ENCODE results near the gene MEG3. TPM values are rescaled to one million over a fixed set of nuclear protein-coding genes. Genes with fewer than 3 reads are reported as not detected.

MEG3 gene
- total and polyA plus RNA-seq, 2 of the 8 experiments (the other 6 are each of a cell fraction or from before 2014, with no cell fraction given): 0.17 to 1.1 TPM

DNA sequence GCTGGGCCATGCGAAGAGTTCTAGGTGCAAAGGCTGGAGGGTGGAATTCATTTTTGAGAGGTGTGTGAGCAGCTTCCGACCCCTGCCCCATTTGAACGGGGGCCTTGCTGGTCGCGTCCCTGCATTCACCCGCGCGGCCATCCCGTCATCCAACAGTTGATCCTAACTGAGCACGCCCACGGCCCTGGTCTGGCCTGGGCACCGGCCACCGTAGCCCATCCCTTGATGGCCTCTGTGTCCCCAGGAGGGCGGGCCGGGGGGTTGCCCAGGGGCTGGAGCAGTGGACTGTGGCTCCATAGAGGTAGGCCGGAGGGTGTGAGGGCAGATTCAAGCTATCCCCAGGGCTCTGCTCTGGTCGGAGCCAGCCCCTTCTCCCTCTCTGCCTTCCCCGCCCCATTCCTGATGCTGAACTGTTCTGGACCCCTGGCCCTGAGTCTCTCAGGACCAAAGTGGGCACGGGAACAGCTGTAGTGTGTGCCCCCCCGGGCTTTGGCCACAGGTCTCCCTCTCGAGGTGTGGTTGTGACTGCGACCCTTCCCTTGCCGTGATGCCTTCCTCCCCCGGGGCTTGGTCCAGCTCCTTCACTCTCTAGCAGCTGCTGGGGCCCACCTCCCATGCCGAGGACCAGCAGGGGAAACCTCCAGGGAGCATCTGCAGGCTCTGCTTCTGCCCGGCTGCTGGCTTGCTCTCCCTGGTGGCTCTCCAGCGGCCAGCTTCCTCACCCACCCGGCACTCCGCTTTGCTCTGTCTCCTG lies 9.1 kb downstream of the MEG3 start:
- H2AFZ ChIP-seq (ENCODE audit: low read length): no peak overlapping the region
- POLR2A ChIA-PET (ENCODE audit: partially characterized antibody): no interaction called here
- H3K36me3 ChIP-seq (ENCODE audit: control insufficient read depth in 2 of 4, insufficient read depth in 4 of 4, low read length in 3 of 4): no peaks in the 10 kb centered on the region
- H3K9ac ChIP-seq (replicated peaks in 1 of 4; ENCODE audit: extremely low read depth in 1 of 4, low read depth in 3 of 4, low read length in 3 of 4): no peak overlapping the region
- no peak overlapping the region for H3K56ac ChIP-seq (replicated peaks; ENCODE audit: insufficient read length, low read depth, low read length)
- H3K4me3 ChIP-seq (ENCODE audit: extremely low read depth in 1 of 4, insufficient read depth in 2 of 4, low read depth in 3 of 4, low read length in 4 of 4): no peak overlapping the region
- H3K79me2 ChIP-seq (ENCODE audit: control insufficient read depth in 1 of 2, insufficient read depth in 2 of 2, low read length in 2 of 2): no peaks in the 10 kb centered on the region
- DNase-seq (ENCODE audit: low read depth in 1 of 2, low spot score in 2 of 2): no peak
- no peaks in the 10 kb centered on the region for H3K79me1 ChIP-seq (ENCODE audit: low read depth, low read length)
- H3K4ac ChIP-seq (replicated peaks; ENCODE audit: insufficient read length, low read depth, low read length): no peak overlapping the region
- H2BK12ac ChIP-seq (ENCODE audit: low read depth, low read length): no peak overlapping the region
- no peak overlapping the region for H3K4me2 ChIP-seq (ENCODE audit: insufficient read depth in 1 of 2, low read depth in 2 of 2, low read length in 2 of 2)
- no peak overlapping the region for H3K27ac ChIP-seq (ENCODE audit: low read depth, low read length)
- H3K23ac ChIP-seq (ENCODE audit: insufficient read length): no peak overlapping the region
- no peak overlapping the region for H2BK5ac ChIP-seq (ENCODE audit: low read depth, low read length)
- no peaks in the 10 kb centered on the region; a peak in 2 of 7 replicates for H3K27me3 ChIP-seq (replicated peaks in 1 of 4; ENCODE audit: control insufficient read depth in 3 of 4, extremely low read depth in 1 of 4, insufficient read depth in 3 of 4, low read length in 3 of 4)
- H3K23me2 ChIP-seq (ENCODE audit: low read depth, low read length): no peaks in the 10 kb centered on the region; the same call in 1 of the 2 replicates
- CTCF ChIA-PET (ENCODE audit: partially characterized antibody): interaction anchor here (0.5 kb wide), 1 partner anchor 1600 kb away, joined by 3 read pairs; no protein-coding TSS in a partner anchor
- H2BK15ac ChIP-seq (ENCODE audit: low read length): no peak overlapping the region
- H4K20me1 ChIP-seq (replicated peaks in 1 of 2; ENCODE audit: control insufficient read depth in 1 of 2, insufficient read depth in 2 of 2, low read length in 2 of 2): no peaks in the 10 kb centered on the region
- H4K5ac ChIP-seq (ENCODE audit: insufficient read length, low read depth, low read length): no peak overlapping the region
- H4K91ac ChIP-seq (replicated peaks; ENCODE audit: insufficient read length, low read length): no peak overlapping the region
- no peak overlapping the region for H4K8ac ChIP-seq (ENCODE audit: extremely low read depth, insufficient read depth, low read length)
- no peak overlapping the region for H3K14ac ChIP-seq (ENCODE audit: insufficient read length)
- H3K18ac ChIP-seq (ENCODE audit: extremely low read depth, low read length): no peak overlapping the region; the same call in none of the 2 replicates
- no peak for FAIRE-seq
- no peaks in the 10 kb centered on the region for H3K9me3 ChIP-seq (ENCODE audit: insufficient read depth in 2 of 2, low read depth in 1 of 2, low read length in 1 of 2)
- no peak overlapping the region for H2BK120ac ChIP-seq (replicated peaks; ENCODE audit: low read depth, low read length)
- H2BK20ac ChIP-seq (ENCODE audit: low read length): no peak overlapping the region
- WGBS, 2 experiments (ENCODE audit: extremely low coverage in 1 of 2, insufficient coverage in 1 of 2, insufficient read length in 1 of 2, insufficient replicate concordance in 2 of 2, low coverage in 1 of 2, low lambda C conversion rate in 2 of 2, missing lambda C conversion rate in 1 of 2): 90% methylated on average over 29 of the region's 29 CpGs; no CpG with 5 or more reads in 1 of the 2 experiments
- H2AK5ac ChIP-seq (ENCODE audit: low read depth, low read length): peak overlapping the region; percentile 75; the same call in 1 of the 2 replicates
- peaks cover 4 to 26% (median 18%) of the 10 kb centered on the region in 4 experiments for H3K4me1 ChIP-seq (replicated peaks in 1 of 4; ENCODE audit: control insufficient read depth in 3 of 4, insufficient read depth in 4 of 4, low read length in 3 of 4)
- TF ChIP-seq CTBP2 (IDR thresholded peaks at IDR 0.05; ENCODE audit: borderline replicate concordance, insufficient read depth, insufficient read length, low read length): no peak
- TF ChIP-seq POU5F1 (IDR thresholded peaks at IDR 0.05; ENCODE audit: low read depth, low read length): no peak
- TF ChIP-seq GABPA (IDR thresholded peaks at IDR 0.05; ENCODE audit: borderline replicate concordance, insufficient read depth, low read length): no peak
- TF ChIP-seq BACH1 (IDR thresholded peaks at IDR 0.05; ENCODE audit: low read length): no peak
- TF ChIP-seq, protein P1, sequence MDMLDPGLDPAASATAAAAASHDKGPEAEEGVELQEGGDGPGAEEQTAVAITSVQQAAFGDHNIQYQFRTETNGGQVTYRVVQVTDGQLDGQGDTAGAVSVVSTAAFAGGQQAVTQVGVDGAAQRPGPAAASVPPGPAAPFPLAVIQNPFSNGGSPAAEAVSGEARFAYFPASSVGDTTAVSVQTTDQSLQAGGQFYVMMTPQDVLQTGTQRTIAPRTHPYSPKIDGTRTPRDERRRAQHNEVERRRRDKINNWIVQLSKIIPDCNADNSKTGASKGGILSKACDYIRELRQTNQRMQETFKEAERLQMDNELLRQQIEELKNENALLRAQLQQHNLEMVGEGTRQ (IDR thresholded peaks at IDR 0.05; ENCODE audit: low read length): no peak
- TF ChIP-seq HDAC2 (IDR thresholded peaks at IDR 0.05; ENCODE audit: borderline replicate concordance in 1 of 2, low read depth in 2 of 2, low read length in 2 of 2): no peak
- no peak for TF ChIP-seq BCL11A (IDR thresholded peaks at IDR 0.05; ENCODE audit: low read depth in 2 of 2, low read length in 2 of 2)
- TF ChIP-seq CHD1 (IDR thresholded peaks at IDR 0.05; ENCODE audit: low read depth, low read length): no peak
- TF ChIP-seq ATF2 (IDR thresholded peaks at IDR 0.05; ENCODE audit: low read length): no peak

Measured in H1 (cell line).